ENCODE measurements around the gene TP53BP1.
"Not testable (repeated sequence)": the region's sequence is repeated elsewhere in the genome, so short reads cannot be mapped to it uniquely, and the experiment has no call there.

Gene TP53BP1

GRCh38 chr15:43404130-43404529, 88.8 kb downstream of the TP53BP1 start:
- H3K9ac ChIP-seq (ENCODE audit: low read depth, low read length): no peak overlapping the region
- H3K36me3 ChIP-seq (ENCODE audit: insufficient read depth, low read length): peaks cover 57% of the 10 kb centered on the region
- H3K9me3 ChIP-seq (ENCODE audit: control insufficient read depth, insufficient read depth, low read length): no peaks in the 10 kb centered on the region
- no peaks in the 10 kb centered on the region for H3K4me1 ChIP-seq (ENCODE audit: insufficient read depth, low read length)

GRCh38 chr15:43403616-43404015, 89.3 kb downstream of the TP53BP1 start:
- H3K4me1 ChIP-seq (ENCODE audit: insufficient read depth, low read length): no peaks in the 10 kb centered on the region
- no peaks in the 10 kb centered on the region for H3K9me3 ChIP-seq (ENCODE audit: control insufficient read depth, insufficient read depth, low read length)
- peaks cover 52% of the 10 kb centered on the region for H3K36me3 ChIP-seq (ENCODE audit: insufficient read depth, low read length)
- H3K9ac ChIP-seq (ENCODE audit: low read depth, low read length): no peak overlapping the region

GRCh38 chr15:43402255-43402654, 90.7 kb downstream of the TP53BP1 start:
- Histone ChIP-seq H3K9ac (ENCODE audit: low read depth, low read length) (no peak overlapping the region), H3K9me3 (ENCODE audit: control insufficient read depth, insufficient read depth, low read length) (no peaks in the 10 kb centered on the region), H3K36me3 (ENCODE audit: insufficient read depth, low read length) (peaks cover 39% of the 10 kb centered on the region), H3K4me1 (ENCODE audit: insufficient read depth, low read length) (no peaks in the 10 kb centered on the region)

GRCh38 chr15:43393592-43393991, 99.4 kb downstream of the TP53BP1 start:
- not testable (repeated sequence) for H3K9me3 ChIP-seq (ENCODE audit: control insufficient read depth, insufficient read depth, low read length)

GRCh38 chr15:43390723-43391122, 102.2 kb downstream of the TP53BP1 start:
- Histone ChIP-seq H3K4me1 (ENCODE audit: insufficient read depth, low read length) (no peaks in the 10 kb centered on the region), H3K36me3 (ENCODE audit: insufficient read depth, low read length) (peaks cover 15% of the 10 kb centered on the region; the same call in 1 of the 2 replicates), H3K9ac (ENCODE audit: low read depth, low read length) (no peak overlapping the region), H3K9me3 (ENCODE audit: control insufficient read depth, insufficient read depth, low read length) (no peaks in the 10 kb centered on the region)

More at GRCh38 chr15:43393592-43393991, 99.4 kb downstream of the TP53BP1 start:
- H3K4me1 ChIP-seq (ENCODE audit: insufficient read depth, low read length); H3K9ac ChIP-seq (ENCODE audit: low read depth, low read length): not testable (repeated sequence)
- H3K36me3 ChIP-seq (ENCODE audit: insufficient read depth, low read length): peaks cover 18% of the 10 kb centered on the region

- H3K36me3 ChIP-seq (ENCODE audit: insufficient read depth, low read length): peaks cover 7% of the 10 kb centered on the region
- H3K9ac ChIP-seq (ENCODE audit: low read depth, low read length): no peak overlapping the region
- no peaks in the 10 kb centered on the region for H3K4me1 ChIP-seq (ENCODE audit: insufficient read depth, low read length)
- no peaks in the 10 kb centered on the region for H3K9me3 ChIP-seq (ENCODE audit: control insufficient read depth, insufficient read depth, low read length)
These were observed 109.9 kb downstream of the TP53BP1 start for GRCh38 chr15:43383070-43383469.

- Histone ChIP-seq H3K9me3 (ENCODE audit: control insufficient read depth, insufficient read depth, low read length) (no peaks in the 10 kb centered on the region), H3K4me1 (ENCODE audit: insufficient read depth, low read length) (no peaks in the 10 kb centered on the region), H3K36me3 (ENCODE audit: insufficient read depth, low read length) (peaks cover 4% of the 10 kb centered on the region), H3K9ac (ENCODE audit: low read depth, low read length) (no peak overlapping the region)
These were observed 110.6 kb downstream of the TP53BP1 start for GRCh38 chr15:43382310-43382709.

- H3K4me1 ChIP-seq (ENCODE audit: insufficient read depth, low read length): no peaks in the 10 kb centered on the region
- H3K9ac ChIP-seq (ENCODE audit: low read depth, low read length): no peak overlapping the region
- no peaks in the 10 kb centered on the region for H3K9me3 ChIP-seq (ENCODE audit: control insufficient read depth, insufficient read depth, low read length)
- H3K36me3 ChIP-seq (ENCODE audit: insufficient read depth, low read length): peaks cover 9% of the 10 kb centered on the region; the same call in 1 of the 2 replicates
These were observed 114.4 kb downstream of the TP53BP1 start for GRCh38 chr15:43378601-43379000.

- H3K4me1 ChIP-seq (ENCODE audit: insufficient read depth, low read length): no peaks in the 10 kb centered on the region
- peaks cover 9% of the 10 kb centered on the region; the same call in 1 of the 2 replicates for H3K36me3 ChIP-seq (ENCODE audit: insufficient read depth, low read length)
- H3K9me3 ChIP-seq (ENCODE audit: control insufficient read depth, insufficient read depth, low read length): no peaks in the 10 kb centered on the region
- H3K9ac ChIP-seq (ENCODE audit: low read depth, low read length): no peak overlapping the region
These were observed 116.8 kb downstream of the TP53BP1 start for GRCh38 chr15:43376017-43376705.

GRCh38 chr15:43370975-43371974, 121.7 kb downstream of the TP53BP1 start, which contains the start of the genes TUBGCP4 and ZSCAN29:
Gene TUBGCP4 (plus strand): TSS chr15:43371101. CDS start chr15:43371355, 254 bp downstream.
Gene ZSCAN29 (minus strand): TSS chr15:43371043. CDS start chr15:43369913, 1,130 bp downstream.
- Histone ChIP-seq H3K9me3 (ENCODE audit: control insufficient read depth, insufficient read depth, low read length) (no peaks in the 10 kb centered on the region), H3K9ac (ENCODE audit: low read depth, low read length) (peak within 1 kb of the TSS; percentile 86), H3K4me1 (ENCODE audit: insufficient read depth, low read length) (no peaks in the 10 kb centered on the region), H3K36me3 (ENCODE audit: insufficient read depth, low read length) (peaks cover 5% of the 10 kb centered on the region)

- H3K36me3 ChIP-seq (ENCODE audit: insufficient read depth, low read length): peaks cover 9% of the 10 kb centered on the region
- H3K4me1 ChIP-seq (ENCODE audit: insufficient read depth, low read length): no peaks in the 10 kb centered on the region
- no peaks in the 10 kb centered on the region for H3K9me3 ChIP-seq (ENCODE audit: control insufficient read depth, insufficient read depth, low read length)
- peak overlapping the region; percentile 86 for H3K9ac ChIP-seq (ENCODE audit: low read depth, low read length)
These were observed 122.5 kb downstream of the TP53BP1 start for GRCh38 chr15:43370310-43370974.

GRCh38 chr15:43361313-43361903, 131.5 kb downstream of the TP53BP1 start:
- H3K9me3 ChIP-seq (ENCODE audit: control insufficient read depth, insufficient read depth, low read length): peaks cover 22% of the 10 kb centered on the region
- peaks cover 54% of the 10 kb centered on the region for H3K36me3 ChIP-seq (ENCODE audit: insufficient read depth, low read length)

GRCh38 chr15:43360821-43361220, 132.1 kb downstream of the TP53BP1 start:
- Histone ChIP-seq H3K36me3 (ENCODE audit: insufficient read depth, low read length) (peaks cover 51% of the 10 kb centered on the region), H3K9me3 (ENCODE audit: control insufficient read depth, insufficient read depth, low read length) (peaks cover 22% of the 10 kb centered on the region)

More at GRCh38 chr15:43361313-43361903, 131.5 kb downstream of the TP53BP1 start:
- Histone ChIP-seq H3K4me1 (ENCODE audit: insufficient read depth, low read length) (no peaks in the 10 kb centered on the region), H3K9ac (ENCODE audit: low read depth, low read length) (no peak overlapping the region)

More at GRCh38 chr15:43360821-43361220, 132.1 kb downstream of the TP53BP1 start:
- H3K9ac ChIP-seq (ENCODE audit: low read depth, low read length): no peak overlapping the region
- H3K4me1 ChIP-seq (ENCODE audit: insufficient read depth, low read length): no peaks in the 10 kb centered on the region

Measured in ES-I3 (cell line).